OCI-LY7 (cell line): ENCODE measurements around the gene EYS. TPM values are rescaled to one million over a fixed set of nuclear protein-coding genes. Genes with fewer than 3 reads are reported as not detected.

Experiments
- BruUV-seq: library from RNA; stranded (reverse); fragments of 400-500 nt; replicated peaks from 2 replicates; lab custom pipeline; 2021; lab: Mats Ljungman, UMichigan
- CTCF ChIA-PET: fragments of 300-600 bp; sonication (Branson Sonifier 250); formaldehyde crosslinking; loops from one replicate; lab custom pipeline; 2022; ENCODE audit warnings: antibody characterized with exemption; ENCODE audit not compliant: unreplicated experiment; lab: Charles Lee
- POLR2A ChIA-PET: fragments of 300-600 bp; sonication (Branson Sonifier 250); formaldehyde crosslinking; loops from one replicate; lab custom pipeline; 2022; ENCODE audit warnings: antibody characterized with exemption; lab: Charles Lee
- DNase-seq: peaks from one replicate; pipeline ENCODE4 v3.0.0-alpha.2; 2015; ENCODE audit warnings: low spot score
- H2AFZ ChIP-seq: fragments of 200-600 bp; sonication (generic), shearing (Covaris generic); 2 replicates; pipeline ENCODE4 v1.6.1; 2014; ENCODE audit warnings: mild to moderate bottlenecking, antibody characterized with exemption, low read length, moderate library complexity
- H3K27ac ChIP-seq: fragments of 200-600 bp; sonication (generic); 2 replicates; pipeline ENCODE4 v1.5.1; 2014; ENCODE audit warnings: mixed run types, low read depth, mild to moderate bottlenecking, moderate library complexity, low read length, inconsistent platforms; ENCODE audit not compliant: poor library complexity, severe bottlenecking
- H3K36me3 ChIP-seq: fragments of 200-600 bp; sonication (generic); 2 replicates; pipeline ENCODE4 v1.6.1; 2014; ENCODE audit warnings: mild to moderate bottlenecking, antibody characterized with exemption, low read length, moderate library complexity, mixed read lengths; ENCODE audit not compliant: insufficient read depth
- H3K4me1 ChIP-seq: fragments of 200-600 bp; sonication (generic); 2 replicates; pipeline ENCODE4 v1.5.1; 2014; ENCODE audit warnings: mild to moderate bottlenecking, low read length; ENCODE audit not compliant: insufficient read depth, poor library complexity, severe bottlenecking
- H3K4me2 ChIP-seq: fragments of 200-600 bp; sonication (generic); 2 replicates; pipeline ENCODE4 v1.6.1; 2014; ENCODE audit warnings: mild to moderate bottlenecking, low read length
- H3K4me3 ChIP-seq: fragments of 200-600 bp; sonication (generic); 2 replicates; pipeline ENCODE4 v1.5.1; 2014; ENCODE audit warnings: mild to moderate bottlenecking, low read depth, low read length; ENCODE audit not compliant: poor library complexity, severe bottlenecking
- H3K79me2 ChIP-seq: fragments of 200-600 bp; sonication (generic); 2 replicates; pipeline ENCODE4 v1.6.1; 2016; ENCODE audit warnings: low read depth, mild to moderate bottlenecking, low read length, moderate library complexity, mixed read lengths; ENCODE audit not compliant: insufficient read depth
- H3K9me2 ChIP-seq: fragments of 200-600 bp; sonication (generic); 2 replicates; pipeline ENCODE4 v1.6.1; 2016; ENCODE audit warnings: mild to moderate bottlenecking, low read length, mixed read lengths; ENCODE audit not compliant: insufficient read depth
- H3K9me3 ChIP-seq: fragments of 200-600 bp; sonication (generic); 2 replicates; pipeline ENCODE4 v1.6.1; 2014; ENCODE audit warnings: mild to moderate bottlenecking, mixed run types, low read length, mixed read lengths
- H4K20me1 ChIP-seq: fragments of 200-600 bp; sonication (generic); 2 replicates; pipeline ENCODE4 v1.6.1; 2014; ENCODE audit warnings: mild to moderate bottlenecking, antibody characterized with exemption, low read length, moderate library complexity, mixed read lengths; ENCODE audit not compliant: insufficient read depth
- EZH2phosphoT487 ChIP-seq: fragments of 200-600 bp; sonication (generic); IDR thresholded peaks from 2 replicates; pipeline ENCODE4 v1.6.1; 2018; ENCODE audit warnings: low read depth, borderline replicate concordance, mild to moderate bottlenecking, mixed run types, antibody characterized with exemption, low read length, moderate library complexity, mixed read lengths
- intact Hi-C: fragments of 100-400 bp; cut with micrococcal nuclease; formaldehyde crosslinking; loops from one replicate; pipeline ENCODE4 v1.10.0; 2022; ENCODE audit not compliant: unreplicated experiment
- total RNA-seq, 2 experiments: library from RNA; depleted of rRNA in 1 of 2; stranded (reverse); fragments of >200 nt in 1 of 2; shearing (Covaris generic) in 1 of 2; gene quantifications; 2 replicates each; pipeline ENCODE4 v1.2.3, GENCODE V29; 2014 to 2022
- TF ChIP-seq, protein P1 (sequence below): fragments of 200-600 bp; sonication (generic); conservative IDR thresholded peaks from 2 replicates; pipeline ENCODE4 v1.5.1; 2014; ENCODE audit warnings: mild to moderate bottlenecking, antibody characterized with exemption, low read length, moderate library complexity, mixed read lengths

Gene EYS
- total RNA-seq, 2 experiments from 2014 or later = not detected

GRCh38 chr6:64084185-64084663, 1622.8 kb downstream of the EYS start:
- Histone ChIP-seq H4K20me1 (no peaks in the 10 kb centered on the region), H3K9me2 (no peaks in the 10 kb centered on the region), H3K4me3 (no peak overlapping the region), H3K79me2 (no peaks in the 10 kb centered on the region), H3K9me3 (no peaks in the 10 kb centered on the region), H3K4me1 (no peaks in the 10 kb centered on the region), H3K36me3 (no peaks in the 10 kb centered on the region), H3K4me2 (no peak overlapping the region), H3K27ac (no peak overlapping the region), H2AFZ (no peak overlapping the region)
- no peak for TF ChIP-seq EZH2phosphoT487
- TF ChIP-seq, protein P1, sequence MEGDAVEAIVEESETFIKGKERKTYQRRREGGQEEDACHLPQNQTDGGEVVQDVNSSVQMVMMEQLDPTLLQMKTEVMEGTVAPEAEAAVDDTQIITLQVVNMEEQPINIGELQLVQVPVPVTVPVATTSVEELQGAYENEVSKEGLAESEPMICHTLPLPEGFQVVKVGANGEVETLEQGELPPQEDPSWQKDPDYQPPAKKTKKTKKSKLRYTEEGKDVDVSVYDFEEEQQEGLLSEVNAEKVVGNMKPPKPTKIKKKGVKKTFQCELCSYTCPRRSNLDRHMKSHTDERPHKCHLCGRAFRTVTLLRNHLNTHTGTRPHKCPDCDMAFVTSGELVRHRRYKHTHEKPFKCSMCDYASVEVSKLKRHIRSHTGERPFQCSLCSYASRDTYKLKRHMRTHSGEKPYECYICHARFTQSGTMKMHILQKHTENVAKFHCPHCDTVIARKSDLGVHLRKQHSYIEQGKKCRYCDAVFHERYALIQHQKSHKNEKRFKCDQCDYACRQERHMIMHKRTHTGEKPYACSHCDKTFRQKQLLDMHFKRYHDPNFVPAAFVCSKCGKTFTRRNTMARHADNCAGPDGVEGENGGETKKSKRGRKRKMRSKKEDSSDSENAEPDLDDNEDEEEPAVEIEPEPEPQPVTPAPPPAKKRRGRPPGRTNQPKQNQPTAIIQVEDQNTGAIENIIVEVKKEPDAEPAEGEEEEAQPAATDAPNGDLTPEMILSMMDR = no peak
- DNase-seq = no peak
- CTCF ChIA-PET = no interaction called here
- no TSS peak for BruUV-seq
- POLR2A ChIA-PET = no interaction called here
- intact Hi-C loops = no loop called here

- Histone ChIP-seq H3K9me2 (no peaks in the 10 kb centered on the region), H3K4me2 (no peak overlapping the region), H3K4me3 (no peak overlapping the region), H2AFZ (no peak overlapping the region), H3K27ac (no peak overlapping the region), H3K4me1 (no peaks in the 10 kb centered on the region), H3K36me3 (no peaks in the 10 kb centered on the region), H3K9me3 (no peaks in the 10 kb centered on the region), H3K79me2 (no peaks in the 10 kb centered on the region), H4K20me1 (no peaks in the 10 kb centered on the region)
- TF ChIP-seq EZH2phosphoT487 = no peak
- TF ChIP-seq, protein P1 = no peak
- intact Hi-C loops = no loop called here
- DNase-seq = no peak
- CTCF ChIA-PET = no interaction called here
- no TSS peak for BruUV-seq
- POLR2A ChIA-PET = interaction anchor here (0.6 kb wide), 1 partner anchor 32 kb away, joined by 3 read pairs; no protein-coding TSS in a partner anchor
These were observed 1623.8 kb downstream of the EYS start for GRCh38 chr6:64083261-64083660.

- no peak for DNase-seq
- Histone ChIP-seq H3K9me2 (no peaks in the 10 kb centered on the region), H3K9me3 (no peaks in the 10 kb centered on the region), H3K4me2 (no peak overlapping the region), H3K4me1 (no peaks in the 10 kb centered on the region), H3K36me3 (no peaks in the 10 kb centered on the region), H4K20me1 (no peaks in the 10 kb centered on the region), H2AFZ (no peak overlapping the region), H3K27ac (no peak overlapping the region), H3K79me2 (no peaks in the 10 kb centered on the region), H3K4me3 (no peak overlapping the region)
- BruUV-seq = no TSS peak
- TF ChIP-seq EZH2phosphoT487 = no peak
- TF ChIP-seq, protein P1 = no peak
- intact Hi-C loops = no loop called here
- CTCF ChIA-PET = no interaction called here
- POLR2A ChIA-PET = no interaction called here
These were observed 1625.6 kb downstream of the EYS start for GRCh38 chr6:64081453-64081852.
